GM12878 (cell line): ENCODE data around the gene CHRNB2.

ENCODE experiments used
- BCL3 ChIP-seq: IDR thresholded peaks from 2 replicates; pipeline ENCODE4 v1.6.1; 2011; ENCODE audit warnings: borderline replicate concordance, low read depth, mild to moderate bottlenecking, moderate library complexity, low read length; ENCODE audit not compliant: insufficient read depth, poor library complexity, severe bottlenecking
- CTCF ChIP-seq, 3 experiments: IDR thresholded peaks in 2 of 3; conservative IDR thresholded peaks in 1 of 3; 2 replicates each; pipeline ENCODE4 v1.5.1; 2011; ENCODE audit warnings: low read depth in 3 of 3, low read length in 3 of 3, mild to moderate bottlenecking in 3 of 3, control low read depth in 2 of 3, moderate library complexity in 2 of 3, inconsistent platforms in 1 of 3, mixed read lengths in 1 of 3; ENCODE audit not compliant: control insufficient read depth in 2 of 3, insufficient read depth in 1 of 3; ENCODE audit errors: extremely low read depth in 1 of 3
- EP300 ChIP-seq, 2 experiments: fragments of 150-350 bp in 1 of 2; IDR thresholded peaks; 2 replicates each; pipeline ENCODE4 v1.6.1; 2011 to 2012; ENCODE audit warnings: low read depth in 2 of 2, low read length in 2 of 2, borderline replicate concordance in 1 of 2, improper control_type of control experiment in 1 of 2, inconsistent platforms in 1 of 2; ENCODE audit not compliant: control insufficient read depth in 1 of 2
- ETV6 ChIP-seq, 2 experiments: fragments of 450-650 bp in 1 of 2; IDR thresholded peaks in 1 of 2; conservative IDR thresholded peaks in 1 of 2; 2 replicates each; pipeline ENCODE4 v1.6.1; 2014; ENCODE audit warnings: antibody characterized with exemption in 1 of 2, borderline replicate concordance in 1 of 2, low read depth in 1 of 2, mild to moderate bottlenecking in 1 of 2, moderate library complexity in 1 of 2
- EZH2 ChIP-seq: IDR thresholded peaks from 2 replicates; pipeline ENCODE4 v1.6.1; 2012; ENCODE audit warnings: low read depth, mild to moderate bottlenecking, control low read depth, inconsistent platforms, low read length, borderline replicate concordance; ENCODE audit not compliant: control insufficient read depth
- FOXM1 ChIP-seq: IDR thresholded peaks from 2 replicates; pipeline ENCODE4 v1.6.1; 2012; ENCODE audit warnings: low read depth, mild to moderate bottlenecking, inconsistent platforms, low read length, moderate library complexity
- KAT2A ChIP-seq: conservative IDR thresholded peaks from 2 replicates; pipeline ENCODE4 v1.6.1; 2011; ENCODE audit warnings: low read depth, low read length; ENCODE audit not compliant: control insufficient read depth
- KDM1A ChIP-seq: fragments of 200-600 bp; sonication (generic); IDR thresholded peaks from 2 replicates; pipeline ENCODE4 v1.6.1; 2016; ENCODE audit warnings: borderline replicate concordance
- POLR2AphosphoS5 ChIP-seq: IDR thresholded peaks from 2 replicates; pipeline ENCODE4 v1.6.1; 2011; ENCODE audit warnings: mild to moderate bottlenecking, low read length, inconsistent platforms
- TF ChIP-seq, protein P1 (sequence below): IDR thresholded peaks from 2 replicates; pipeline ENCODE4 v1.6.1; 2012; ENCODE audit warnings: low read depth, low read length, improper control_type of control experiment
- TF ChIP-seq, protein P2 (sequence below): fragments of 450-650 bp; formaldehyde crosslinking; IDR thresholded peaks from 2 replicates; pipeline ENCODE4 v1.4.0; 2020; ENCODE audit warnings: mild to moderate bottlenecking, moderate library complexity

DNA sequence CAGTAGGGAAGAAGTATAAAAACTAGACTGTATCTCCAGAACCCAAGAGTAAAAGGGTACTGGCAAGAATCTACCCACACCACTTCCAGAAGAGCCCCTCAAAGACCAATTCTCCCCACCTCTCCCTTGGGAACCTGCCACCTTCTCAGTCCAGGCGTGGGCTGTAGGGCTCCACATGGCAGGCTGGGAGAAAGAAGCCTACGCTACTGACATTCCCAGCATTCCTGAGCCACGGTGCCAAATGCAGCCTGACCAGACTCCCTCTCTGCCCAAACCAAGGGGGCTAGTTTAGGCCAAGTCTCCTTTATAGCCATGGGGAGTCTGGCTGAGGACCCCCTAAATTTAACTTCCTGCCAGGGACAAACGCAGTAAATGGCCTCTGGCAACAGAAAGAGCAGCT is 11.2 kb upstream of the CHRNB2 start:
- TF ChIP-seq BCL3 (no peak), CTCF (IDR thresholded peaks at IDR 0.05 in 2 of 3, conservative IDR thresholded peaks at IDR 0.05 in 1 of 3; ENCODE audit: control insufficient read depth in 2 of 3, extremely low read depth in 1 of 3, insufficient read depth in 1 of 3, low read depth in 3 of 3, low read length in 3 of 3) (no peak), ETV6 (conservative IDR thresholded peaks at IDR 0.05 in 1 of 2, IDR thresholded peaks at IDR 0.05 in 1 of 2; ENCODE audit: borderline replicate concordance in 1 of 2, low read depth in 1 of 2) (no peak), POLR2AphosphoS5 (no peak), FOXM1 (no peak), EP300 (IDR thresholded peaks at IDR 0.05; ENCODE audit: borderline replicate concordance in 1 of 2, control insufficient read depth in 1 of 2, low read depth in 2 of 2, low read length in 2 of 2) (no peak), KDM1A (no peak), KAT2A (no peak), EZH2 (no peak)
- TF ChIP-seq, protein P1, sequence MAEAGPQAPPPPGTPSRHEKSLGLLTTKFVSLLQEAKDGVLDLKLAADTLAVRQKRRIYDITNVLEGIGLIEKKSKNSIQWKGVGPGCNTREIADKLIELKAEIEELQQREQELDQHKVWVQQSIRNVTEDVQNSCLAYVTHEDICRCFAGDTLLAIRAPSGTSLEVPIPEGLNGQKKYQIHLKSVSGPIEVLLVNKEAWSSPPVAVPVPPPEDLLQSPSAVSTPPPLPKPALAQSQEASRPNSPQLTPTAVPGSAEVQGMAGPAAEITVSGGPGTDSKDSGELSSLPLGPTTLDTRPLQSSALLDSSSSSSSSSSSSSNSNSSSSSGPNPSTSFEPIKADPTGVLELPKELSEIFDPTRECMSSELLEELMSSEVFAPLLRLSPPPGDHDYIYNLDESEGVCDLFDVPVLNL: no peak
- TF ChIP-seq, protein P2, sequence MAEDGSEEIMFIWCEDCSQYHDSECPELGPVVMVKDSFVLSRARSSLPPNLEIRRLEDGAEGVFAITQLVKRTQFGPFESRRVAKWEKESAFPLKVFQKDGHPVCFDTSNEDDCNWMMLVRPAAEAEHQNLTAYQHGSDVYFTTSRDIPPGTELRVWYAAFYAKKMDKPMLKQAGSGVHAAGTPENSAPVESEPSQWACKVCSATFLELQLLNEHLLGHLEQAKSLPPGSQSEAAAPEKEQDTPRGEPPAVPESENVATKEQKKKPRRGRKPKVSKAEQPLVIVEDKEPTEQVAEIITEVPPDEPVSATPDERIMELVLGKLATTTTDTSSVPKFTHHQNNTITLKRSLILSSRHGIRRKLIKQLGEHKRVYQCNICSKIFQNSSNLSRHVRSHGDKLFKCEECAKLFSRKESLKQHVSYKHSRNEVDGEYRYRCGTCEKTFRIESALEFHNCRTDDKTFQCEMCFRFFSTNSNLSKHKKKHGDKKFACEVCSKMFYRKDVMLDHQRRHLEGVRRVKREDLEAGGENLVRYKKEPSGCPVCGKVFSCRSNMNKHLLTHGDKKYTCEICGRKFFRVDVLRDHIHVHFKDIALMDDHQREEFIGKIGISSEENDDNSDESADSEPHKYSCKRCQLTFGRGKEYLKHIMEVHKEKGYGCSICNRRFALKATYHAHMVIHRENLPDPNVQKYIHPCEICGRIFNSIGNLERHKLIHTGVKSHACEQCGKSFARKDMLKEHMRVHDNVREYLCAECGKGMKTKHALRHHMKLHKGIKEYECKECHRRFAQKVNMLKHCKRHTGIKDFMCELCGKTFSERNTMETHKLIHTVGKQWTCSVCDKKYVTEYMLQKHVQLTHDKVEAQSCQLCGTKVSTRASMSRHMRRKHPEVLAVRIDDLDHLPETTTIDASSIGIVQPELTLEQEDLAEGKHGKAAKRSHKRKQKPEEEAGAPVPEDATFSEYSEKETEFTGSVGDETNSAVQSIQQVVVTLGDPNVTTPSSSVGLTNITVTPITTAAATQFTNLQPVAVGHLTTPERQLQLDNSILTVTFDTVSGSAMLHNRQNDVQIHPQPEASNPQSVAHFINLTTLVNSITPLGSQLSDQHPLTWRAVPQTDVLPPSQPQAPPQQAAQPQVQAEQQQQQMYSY (CRISPR knock-in tag): no peak
